Stimulated activated CD4-positive, alpha-beta T cell treated with anti-CD3 and anti-CD28 coated beads, Interleukin-12 subunit alpha, Interleukin-12 subunit beta, amount 100 ng/mL, for 4 hours (primary cell): ENCODE results near the gene UBE2E2.
"Not testable (repeated sequence)": the region's sequence is repeated elsewhere in the genome, so short reads cannot be mapped to it uniquely, and the experiment has no call there.

Experiments used
- DNase-seq: peaks from one replicate; pipeline ENCODE4 v3.0.0-alpha.2; 2020

UBE2E2 gene

DNA sequence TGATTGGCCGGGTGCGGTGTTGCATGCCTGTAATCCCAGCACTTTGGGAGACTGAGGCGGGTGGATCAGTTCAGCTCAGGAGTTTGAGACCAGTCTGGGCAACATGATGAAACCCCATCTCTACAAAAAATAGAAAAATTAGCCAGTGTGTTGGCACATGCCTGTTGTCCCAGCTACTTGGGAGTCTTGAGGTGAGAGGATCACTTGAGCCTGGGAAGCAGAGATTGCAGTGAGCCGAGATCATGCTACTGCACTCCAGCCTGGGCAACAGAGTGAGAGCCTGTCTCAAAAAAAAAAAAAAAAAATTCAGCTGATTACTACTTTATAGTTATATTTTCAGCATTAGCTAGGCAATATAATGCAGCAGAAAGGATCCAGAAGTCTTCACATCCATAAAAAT lies 133.7 kb downstream of the UBE2E2 start:
- not testable (repeated sequence) for DNase-seq

DNA sequence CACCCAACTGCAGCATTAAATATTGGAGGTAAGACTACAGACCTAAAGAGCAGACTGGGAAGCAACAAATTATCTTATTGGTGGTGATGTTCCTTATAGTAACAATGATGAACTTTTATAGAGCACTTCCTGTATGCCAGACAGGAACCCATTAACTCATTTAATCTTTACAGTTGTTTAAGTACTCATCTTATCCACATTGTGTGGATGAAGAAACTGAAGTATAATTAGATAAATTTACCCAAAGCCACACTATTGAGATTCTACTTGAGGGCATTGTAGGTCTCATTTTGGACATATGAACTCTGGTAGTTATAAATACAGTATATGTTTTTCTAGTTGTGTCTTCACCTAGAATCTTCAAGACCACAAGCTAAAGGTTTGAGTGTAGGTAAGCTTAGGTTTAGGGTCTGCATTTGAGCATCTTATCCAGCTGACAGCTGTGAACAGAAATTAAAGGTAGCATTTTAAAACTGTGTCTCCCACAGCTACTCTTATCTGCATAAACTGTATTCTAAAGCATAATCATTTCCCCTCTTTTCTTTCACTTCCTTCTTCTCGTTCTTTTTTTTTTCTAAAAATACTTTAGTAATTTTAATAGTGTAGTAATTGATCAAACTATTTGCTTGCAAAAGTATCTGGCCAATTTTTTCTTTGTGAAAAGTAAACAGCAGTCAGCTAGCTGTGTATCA lies 138.2 kb downstream of the UBE2E2 start:
- no peak for DNase-seq

DNA sequence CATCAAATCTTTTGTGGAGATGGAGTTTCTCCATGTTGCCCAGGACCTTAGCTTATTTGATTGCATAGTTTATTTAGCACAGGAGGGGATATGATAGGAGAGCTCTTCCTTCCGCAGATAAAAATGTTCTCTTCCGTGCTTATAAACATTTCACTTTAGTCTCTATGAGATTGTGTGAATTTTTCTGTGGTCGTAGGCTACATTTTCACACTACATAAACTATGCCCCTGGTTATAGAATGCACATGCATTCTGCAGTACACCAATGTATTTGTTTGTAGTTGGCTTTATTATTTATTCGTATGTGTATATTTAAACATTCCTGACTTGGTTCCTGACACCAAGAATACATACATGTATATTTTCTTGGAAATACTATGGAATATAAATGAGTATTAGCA lies 139.2 kb downstream of the UBE2E2 start:
- DNase-seq, result no peak

GRCh38 chr3:23343509-23343908 lies 140.4 kb downstream of the UBE2E2 start:
- no peak for DNase-seq

DNA sequence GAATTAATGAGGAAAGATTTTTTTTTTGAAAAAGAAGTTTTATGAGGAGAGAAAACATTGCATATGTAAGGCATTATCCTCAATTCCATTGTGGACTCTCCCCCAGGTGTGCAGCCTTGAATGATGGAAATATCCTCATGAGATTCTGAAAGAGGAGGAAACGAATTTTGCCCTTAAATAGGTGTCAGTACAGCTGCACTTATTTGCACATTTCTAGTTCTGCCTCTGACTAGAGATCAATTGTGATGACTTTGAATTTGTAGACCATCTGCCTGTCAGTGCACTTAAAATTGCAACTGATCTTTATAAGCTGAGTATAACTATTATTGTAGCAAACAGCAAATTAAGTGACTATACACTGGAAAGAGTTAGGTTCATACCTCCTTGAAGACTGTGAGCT lies 141.8 kb downstream of the UBE2E2 start:
- DNase-seq, result no peak

DNA sequence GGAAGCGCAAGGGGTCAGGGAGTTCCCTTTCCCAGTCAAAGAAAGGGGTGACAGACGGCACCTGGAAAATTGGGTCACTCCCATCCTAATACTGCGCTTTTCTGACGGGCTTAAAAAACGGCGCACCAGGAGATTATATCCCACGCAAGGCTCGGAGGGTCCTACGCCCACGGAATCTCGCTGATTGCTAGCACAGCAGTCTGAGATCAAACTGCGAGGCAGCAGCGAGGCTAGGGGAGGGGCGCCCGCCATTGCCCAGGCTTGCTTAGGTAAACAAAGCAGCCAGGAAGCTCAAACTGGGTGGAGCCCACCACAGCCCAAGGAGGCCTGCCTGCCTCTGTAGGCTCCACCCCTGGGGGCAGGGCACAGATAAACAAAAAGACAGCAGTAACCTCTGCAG lies 146.3 kb downstream of the UBE2E2 start:
- not testable (repeated sequence) for DNase-seq

GRCh38 chr3:23356169-23356568 lies 153.0 kb downstream of the UBE2E2 start:
- no peak for DNase-seq

GRCh38 chr3:23356923-23357322 lies 153.8 kb downstream of the UBE2E2 start:
- DNase-seq, result no peak

GRCh38 chr3:23359116-23359515 lies 156.0 kb downstream of the UBE2E2 start:
- DNase-seq, result no peak

GRCh38 chr3:23365066-23365465 lies 161.9 kb downstream of the UBE2E2 start:
- no peak for DNase-seq

- DNase-seq, result no peak
Observed at GRCh38 chr3:23368731-23369130, 165.6 kb downstream of the UBE2E2 start.

GRCh38 chr3:23372285-23372684 lies 169.2 kb downstream of the UBE2E2 start:
- DNase-seq, result no peak

DNA sequence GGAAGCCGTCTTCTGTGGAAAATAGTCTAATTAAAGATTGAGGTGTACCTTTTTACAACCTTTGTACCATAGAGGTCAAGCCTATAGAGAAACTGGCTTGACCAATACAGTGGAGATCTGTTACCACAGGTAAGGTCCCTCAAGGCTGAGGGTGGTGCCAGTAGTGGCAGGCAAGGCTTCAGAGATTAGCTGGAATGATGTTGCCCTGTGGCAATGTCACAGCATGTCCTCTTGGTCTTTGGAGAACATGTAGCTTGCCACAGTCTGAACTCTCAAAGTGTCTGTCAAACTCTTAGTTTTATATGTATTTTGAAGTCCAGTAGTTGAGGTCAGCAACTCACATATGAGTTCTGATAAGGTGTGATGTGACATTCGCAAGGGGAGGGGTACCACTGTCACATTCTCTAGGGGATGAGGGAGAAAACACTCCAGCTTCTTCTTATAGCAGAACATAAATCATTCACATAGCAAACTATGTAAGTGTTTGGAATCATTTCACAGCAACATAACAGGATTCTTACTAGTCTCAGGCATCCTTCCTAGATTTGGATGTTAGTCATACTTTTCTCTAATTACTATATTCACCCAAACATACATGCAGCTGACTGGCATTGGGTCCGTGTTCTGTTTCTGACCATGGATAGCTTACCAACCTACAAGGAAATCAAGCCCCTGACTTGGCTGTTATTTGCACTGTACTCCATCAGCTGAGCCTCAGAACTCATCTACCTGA lies 173.6 kb downstream of the UBE2E2 start:
- DNase-seq, result no peak

GRCh38 chr3:23377928-23378672 lies 175.0 kb downstream of the UBE2E2 start:
- DNase-seq, result no peak

DNA sequence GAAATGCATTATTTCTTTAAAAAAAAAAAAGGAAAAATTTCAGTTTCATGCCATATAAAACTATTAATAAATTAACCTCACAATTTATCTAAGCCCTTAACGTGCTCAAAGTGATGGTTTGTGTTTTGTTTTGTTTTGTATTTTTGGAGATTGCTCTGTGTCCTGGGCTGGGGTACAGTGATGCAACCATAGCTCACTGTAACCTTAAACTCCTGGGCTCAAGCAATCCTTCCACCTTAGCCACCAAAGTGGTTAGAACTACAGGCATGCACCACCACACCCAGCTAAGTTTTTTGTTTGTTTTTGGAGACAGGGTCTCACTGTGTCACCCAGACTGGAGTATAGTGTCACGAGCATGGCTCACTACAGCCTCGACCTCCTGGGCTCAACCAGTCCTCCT lies 180.7 kb downstream of the UBE2E2 start:
- no peak for DNase-seq

DNA sequence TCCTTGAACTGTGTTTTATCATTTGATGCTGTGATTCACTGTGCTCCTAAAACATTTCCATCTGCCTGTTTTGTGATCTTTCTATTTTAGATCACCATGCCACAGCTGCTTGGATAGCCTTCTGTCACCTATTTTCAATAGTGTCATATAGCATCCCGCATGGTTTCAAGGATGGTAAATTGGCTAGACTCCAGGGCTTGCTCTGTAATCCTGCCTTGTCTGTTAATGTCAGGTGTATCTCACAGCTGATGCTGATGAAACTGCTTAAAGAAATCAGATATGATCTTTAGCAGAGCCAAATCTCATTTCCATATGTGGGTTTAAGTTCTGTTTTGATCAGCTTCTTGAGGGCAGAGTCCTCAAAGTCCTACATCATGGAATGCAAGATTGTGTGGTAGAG lies 182.2 kb downstream of the UBE2E2 start:
- DNase-seq, result no peak

DNA sequence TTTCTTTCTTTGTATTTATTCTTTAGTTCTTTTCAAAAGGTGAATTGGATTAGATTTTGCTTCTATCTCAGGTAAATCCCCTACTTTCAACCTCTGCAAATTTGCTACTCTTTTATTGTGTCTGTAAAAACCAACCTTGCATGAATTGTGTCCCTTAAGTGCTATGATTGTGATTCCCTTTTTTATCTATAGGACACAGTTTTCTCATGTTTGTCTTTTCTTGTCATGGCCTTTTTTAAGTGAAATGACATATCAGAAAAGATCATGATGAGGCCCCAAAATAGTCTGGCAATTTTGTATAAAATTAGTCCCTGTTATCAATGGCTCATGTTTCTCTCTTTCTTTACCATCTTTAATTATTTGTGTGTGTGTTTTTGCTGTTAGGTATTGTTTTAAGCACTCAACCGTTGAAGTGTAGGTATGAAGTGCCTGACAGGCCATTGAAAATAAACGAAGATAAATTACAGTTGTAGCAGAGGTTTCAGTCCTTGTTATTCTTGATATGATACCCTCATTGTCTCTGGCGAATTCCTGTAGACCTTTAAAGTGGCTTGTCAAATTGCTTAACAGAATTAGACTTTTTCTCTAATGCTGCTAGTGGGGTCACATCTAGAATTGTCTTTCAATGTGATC lies 184.3 kb downstream of the UBE2E2 start:
- no peak for DNase-seq

- no peak for DNase-seq
Observed at GRCh38 chr3:23389089-23389488, 186.0 kb downstream of the UBE2E2 start.

DNA sequence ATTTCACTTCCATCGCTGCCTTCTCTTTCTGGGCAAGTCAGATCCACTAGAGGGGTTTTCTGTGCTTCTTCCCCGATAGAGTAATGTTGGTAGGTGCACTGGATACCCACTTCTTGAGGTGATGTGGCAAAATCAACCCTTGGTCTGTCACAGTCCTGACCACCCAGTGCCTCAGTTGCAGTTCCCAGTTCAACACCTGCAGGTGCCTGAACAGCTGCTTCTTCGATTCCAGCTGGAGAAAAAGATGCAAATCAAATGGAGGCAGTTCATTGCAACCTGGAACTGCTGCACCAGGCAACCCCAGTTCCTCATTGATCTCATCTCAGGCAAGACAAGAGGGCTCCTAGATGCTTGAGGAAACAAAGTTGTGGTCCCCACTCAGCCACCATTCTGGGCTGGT lies 186.6 kb downstream of the UBE2E2 start:
- no peak for DNase-seq

- no peak for DNase-seq
Observed at GRCh38 chr3:23390446-23390845, 187.3 kb downstream of the UBE2E2 start.

GRCh38 chr3:23390989-23391553 lies 187.9 kb downstream of the UBE2E2 start:
- no peak for DNase-seq

DNA sequence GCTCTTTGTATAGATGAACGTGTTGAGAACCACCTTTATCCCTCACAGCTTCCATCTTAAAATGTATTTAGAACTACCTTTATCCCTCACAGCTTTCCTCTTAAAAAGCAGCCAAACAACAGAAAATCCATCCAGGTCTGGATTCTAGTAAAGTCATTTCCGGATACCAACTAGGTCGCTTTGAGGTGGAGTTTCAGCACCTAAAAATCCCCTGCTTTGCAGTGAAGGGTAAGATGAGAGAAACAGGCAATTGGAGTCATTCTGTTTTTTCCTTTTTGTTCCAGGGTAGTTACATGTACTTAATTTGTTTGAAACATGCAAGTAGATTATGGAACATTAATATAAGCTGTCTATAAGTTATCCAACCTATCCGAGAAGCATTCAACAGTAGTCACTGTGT lies 192.0 kb downstream of the UBE2E2 start:
- no peak for DNase-seq

DNA sequence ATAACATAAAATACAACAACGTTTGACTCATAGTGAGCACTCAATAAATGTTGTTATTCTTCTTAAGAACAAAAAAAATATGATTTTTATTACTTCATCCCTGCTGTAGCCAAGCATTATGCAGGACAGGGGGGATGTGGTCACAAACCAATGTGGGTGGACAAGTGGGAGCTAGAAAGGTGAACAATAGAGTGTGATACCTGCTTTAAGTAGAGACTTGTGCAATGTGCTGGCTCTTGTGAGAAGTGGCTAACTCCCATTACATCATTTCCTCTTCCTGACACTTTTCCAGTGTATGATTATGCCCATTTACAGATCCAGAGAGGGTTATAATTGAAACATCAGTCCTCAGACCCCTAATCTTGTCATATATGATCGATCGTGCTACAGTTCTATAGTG lies 193.6 kb downstream of the UBE2E2 start:
- no peak for DNase-seq
